Glutamatergic neuron (in vitro differentiated cells): ENCODE data around the gene ZNF212. TPM values are rescaled to one million over a fixed set of nuclear protein-coding genes. Genes with fewer than 3 reads are reported as not detected.

ENCODE experiments used
- DNase-seq: peaks from one replicate; pipeline ENCODE4 v3.0.0; 2022
- H3K27ac Mint-ChIP-seq: one replicate; pipeline ENCODE4 v1.8.0; 2020; ENCODE audit warnings: mild to moderate bottlenecking, mixed read lengths, inconsistent platforms; ENCODE audit not compliant: unreplicated experiment
- H3K27me3 Mint-ChIP-seq: one replicate; pipeline ENCODE4 v1.8.0; 2020; ENCODE audit warnings: mild to moderate bottlenecking, moderate library complexity, mixed read lengths, inconsistent platforms; ENCODE audit not compliant: unreplicated experiment
- H3K36me3 Mint-ChIP-seq: one replicate; pipeline ENCODE4 v1.8.0; 2020; ENCODE audit warnings: mild to moderate bottlenecking, mixed read lengths, inconsistent platforms; ENCODE audit not compliant: unreplicated experiment
- H3K4me1 Mint-ChIP-seq: one replicate; pipeline ENCODE4 v1.8.0; 2020; ENCODE audit warnings: mild to moderate bottlenecking, low read depth, mixed read lengths, inconsistent platforms; ENCODE audit not compliant: unreplicated experiment
- H3K4me3 Mint-ChIP-seq: one replicate; pipeline ENCODE4 v1.8.0; 2020; ENCODE audit warnings: mild to moderate bottlenecking, mixed read lengths, inconsistent platforms; ENCODE audit not compliant: unreplicated experiment
- H3K9me3 Mint-ChIP-seq: one replicate; pipeline ENCODE4 v1.8.0; 2020; ENCODE audit warnings: mild to moderate bottlenecking, moderate library complexity, mixed read lengths, inconsistent platforms; ENCODE audit not compliant: unreplicated experiment
- CTCF ChIP-seq: fragments of 200-600 bp; sonication (generic); IDR thresholded peaks from one replicate; pipeline ENCODE4 v1.5.0; 2021; ENCODE audit not compliant: partially characterized antibody, unreplicated experiment
- total RNA-seq: library from RNA; stranded (reverse); fragmentation: NEBNext Ultra II Directional; extraction: Animal tissue kit (Norgen Biotek cat#: 25700); gene quantifications from one replicate; pipeline ENCODE4 v1.2.1, GENCODE V29; 2021; ENCODE audit not compliant: unreplicated experiment

Gene ZNF212
- total RNA-seq, 1 donor from 2014 or later, result 13.2 TPM

- Mint-ChIP-seq H3K4me1 (no peaks in the 10 kb centered on the region), H3K27me3 (peaks cover 5% of the 10 kb centered on the region), H3K4me3 (no peak overlapping the region), H3K27ac (no peak overlapping the region), H3K36me3 (peaks cover 6% of the 10 kb centered on the region), H3K9me3 (peaks cover 2% of the 10 kb centered on the region)
- no peak for TF ChIP-seq CTCF
- no peak for DNase-seq
These were observed 54.6 kb downstream of the ZNF212 start for GRCh38 chr7:149293946-149294633.

GRCh38 chr7:149294634-149295480 lies 55.4 kb downstream of the ZNF212 start:
- H3K4me3 Mint-ChIP-seq, result no peak overlapping the region
- H3K36me3 Mint-ChIP-seq, result peaks cover 7% of the 10 kb centered on the region
- no peak for DNase-seq
- H3K9me3 Mint-ChIP-seq, result peaks cover 2% of the 10 kb centered on the region
- H3K27ac Mint-ChIP-seq, result no peak overlapping the region
- no peak for TF ChIP-seq CTCF
- peaks cover 5% of the 10 kb centered on the region for H3K27me3 Mint-ChIP-seq
- no peaks in the 10 kb centered on the region for H3K4me1 Mint-ChIP-seq

GRCh38 chr7:149295481-149295850 lies 56.0 kb downstream of the ZNF212 start:
- TF ChIP-seq CTCF, result no peak
- Mint-ChIP-seq H3K36me3 (peaks cover 7% of the 10 kb centered on the region), H3K27ac (no peak overlapping the region), H3K4me1 (no peaks in the 10 kb centered on the region), H3K4me3 (no peak overlapping the region), H3K9me3 (peaks cover 2% of the 10 kb centered on the region), H3K27me3 (peaks cover 5% of the 10 kb centered on the region)
- no peak for DNase-seq

- peaks cover 5% of the 10 kb centered on the region for H3K27me3 Mint-ChIP-seq
These were observed 56.9 kb downstream of the ZNF212 start for GRCh38 chr7:149296368-149296767.

More at GRCh38 chr7:149296368-149296767, 56.9 kb downstream of the ZNF212 start:
- Mint-ChIP-seq H3K36me3 (peaks cover 7% of the 10 kb centered on the region), H3K27ac (no peak overlapping the region), H3K4me3 (no peak overlapping the region), H3K9me3 (peaks cover 2% of the 10 kb centered on the region), H3K4me1 (no peaks in the 10 kb centered on the region)
- DNase-seq, result no peak
- TF ChIP-seq CTCF, result no peak
